ENCODE data around the gene GIPC3. TPM values are rescaled to one million over a fixed set of nuclear protein-coding genes. Genes with fewer than 3 reads are reported as not detected.

GIPC3 gene
- total and polyA plus RNA-seq, 2 experiments from 2014 or later: 0.48 to 0.59 TPM

GRCh38 chr19:3563709-3564524 is 21.4 kb upstream of the GIPC3 start:
- no peak overlapping the region for H3K27ac ChIP-seq (ENCODE audit: low read depth)
- TF ChIP-seq NANOG (IDR thresholded peaks at IDR 0.05; ENCODE audit: borderline replicate concordance) (no peak), ZNF462 (CRISPR knock-in tag; IDR thresholded peaks at IDR 0.05) (no peak), ETS1 (IDR thresholded peaks at IDR 0.05) (no peak)
- no peaks in the 10 kb centered on the region for H3K36me3 ChIP-seq (ENCODE audit: insufficient read depth)
- H3F3A ChIP-seq (replicated peaks; ENCODE audit: low read depth): no peaks in the 10 kb centered on the region
- peaks cover 1% of the 10 kb centered on the region for H3K27me3 Mint-ChIP-seq (ENCODE audit: insufficient read depth, low read depth, poor library complexity)
- H4K20me1 ChIP-seq (replicated peaks; ENCODE audit: insufficient read depth): no peaks in the 10 kb centered on the region; the same call in 1 of the 2 replicates
- no peaks in the 10 kb centered on the region for H3K36me3 Mint-ChIP-seq (ENCODE audit: low read depth)
- no peak overlapping the region for H3K4me3 ChIP-seq
- H3K4me2 ChIP-seq: no peak overlapping the region
- no peaks in the 10 kb centered on the region for H3K9me3 Mint-ChIP-seq
- H3K4me1 Mint-ChIP-seq: no peaks in the 10 kb centered on the region
- no peaks in the 10 kb centered on the region for H3K79me2 ChIP-seq (replicated peaks; ENCODE audit: insufficient read depth)
- no peak overlapping the region for H3K4me3 Mint-ChIP-seq
- H3K27me3 ChIP-seq (ENCODE audit: insufficient read depth): no peaks in the 10 kb centered on the region
- no peak for DNase-seq (ENCODE audit: low spot score)
- no peaks in the 10 kb centered on the region for H3K9me2 ChIP-seq (ENCODE audit: insufficient read depth)
- H3K4me1 ChIP-seq (ENCODE audit: insufficient read depth): no peaks in the 10 kb centered on the region
- no peak for ATAC-seq
- no peak overlapping the region for H2AFZ ChIP-seq
- no peak overlapping the region for H3K27ac Mint-ChIP-seq

- Histone ChIP-seq H3K4me1 (ENCODE audit: insufficient read depth) (no peaks in the 10 kb centered on the region), H3K79me2 (replicated peaks; ENCODE audit: insufficient read depth) (no peaks in the 10 kb centered on the region), H4K20me1 (replicated peaks; ENCODE audit: insufficient read depth) (no peaks in the 10 kb centered on the region; the same call in 1 of the 2 replicates), H2AFZ (no peak overlapping the region), H3K27me3 (ENCODE audit: insufficient read depth) (no peaks in the 10 kb centered on the region), H3F3A (replicated peaks; ENCODE audit: low read depth) (no peaks in the 10 kb centered on the region), H3K9me2 (ENCODE audit: insufficient read depth) (no peaks in the 10 kb centered on the region), H3K36me3 (ENCODE audit: insufficient read depth) (no peaks in the 10 kb centered on the region), H3K4me3 (no peak overlapping the region), H3K27ac (ENCODE audit: low read depth) (no peak overlapping the region), H3K4me2 (no peak overlapping the region)
- Mint-ChIP-seq H3K27me3 (ENCODE audit: insufficient read depth, low read depth, poor library complexity) (peaks cover 4% of the 10 kb centered on the region), H3K27ac (no peak overlapping the region), H3K9me3 (no peaks in the 10 kb centered on the region), H3K4me3 (no peak overlapping the region), H3K4me1 (no peaks in the 10 kb centered on the region), H3K36me3 (ENCODE audit: low read depth) (no peaks in the 10 kb centered on the region)
- ATAC-seq: no peak
- no peak for DNase-seq (ENCODE audit: low spot score)
- TF ChIP-seq ZNF331 (CRISPR knock-in tag; IDR thresholded peaks at IDR 0.05; ENCODE audit: low read depth) (no peak), EZH2phosphoT487 (IDR thresholded peaks at IDR 0.05; ENCODE audit: unreplicated experiment) (no peak), POLR2AphosphoS5 (IDR thresholded peaks at IDR 0.05; ENCODE audit: low read depth) (no peak), EZH2 (IDR thresholded peaks at IDR 0.05; ENCODE audit: low read depth, unreplicated experiment) (no peak), CTCF (conservative IDR thresholded peaks at IDR 0.05; ENCODE audit: low read depth in 2 of 2) (no peak), CREB1 (CRISPR knock-in tag; IDR thresholded peaks at IDR 0.05; ENCODE audit: low read depth) (no peak)
Observed at GRCh38 chr19:3565139-3565538, 20.1 kb upstream of the GIPC3 start.
